HEK293 (cell line): ENCODE results near the gene CYS1.

Source experiments
- CTCF ChIA-PET: fragments of 350-600 bp; formaldehyde crosslinking; extraction: SDS; loops from one replicate; lab custom pipeline; 2021; ENCODE audit warnings: antibody characterized with exemption; lab: Yijun Ruan, JAX
- POLR2A ChIA-PET: fragments of 300-600 bp; formaldehyde crosslinking; extraction: SDS; loops from one replicate; lab custom pipeline; 2020; ENCODE audit warnings: antibody characterized with exemption, inconsistent platforms; lab: Yijun Ruan, JAX
- H3K27ac ChIP-seq: fragments of 200-500 bp; sonication (Bioruptor generic); 2 replicates; pipeline ENCODE4 v1.5.1; 2014; ENCODE audit warnings: low read depth, low read length, control low read depth, inconsistent platforms; ENCODE audit errors: extremely low read depth
- H3K36me3 ChIP-seq, 2 experiments: fragments of 200-500 bp in 1 of 2; sonication (Bioruptor generic) in 1 of 2; 1 replicate in 1 of 2; 2 replicates in 1 of 2; pipeline ENCODE4 v1.5.1; 2014 to 2017; ENCODE audit warnings: inconsistent platforms in 2 of 2, low read length in 2 of 2; ENCODE audit not compliant: control insufficient read depth in 2 of 2, insufficient read depth in 1 of 2
- H3K4me1 ChIP-seq: fragments of 200-500 bp; sonication (Bioruptor generic); 2 replicates; pipeline ENCODE4 v1.5.1; 2014; ENCODE audit warnings: mild to moderate bottlenecking, low read length, inconsistent platforms; ENCODE audit not compliant: control insufficient read depth, insufficient read depth
- H3K4me3 ChIP-seq: 2 replicates; pipeline ENCODE4 v1.5.1; 2011; ENCODE audit warnings: low read depth, mild to moderate bottlenecking, control low read depth, low read length, moderate library complexity
- H3K9me3 ChIP-seq: fragments of 200-500 bp; sonication (Bioruptor generic); 2 replicates; pipeline ENCODE4 v1.5.1; 2014; ENCODE audit warnings: low read depth, low read length, inconsistent platforms; ENCODE audit not compliant: control insufficient read depth, insufficient read depth
- GLI4 ChIP-seq: fragments of 450-650 bp; formaldehyde crosslinking; IDR thresholded peaks from 2 replicates; pipeline ENCODE4 v1.5.1; 2016; ENCODE audit warnings: missing biosample characterization, missing genetic modification characterization
- GLIS1 ChIP-seq: fragments of 450-650 bp; formaldehyde crosslinking; IDR thresholded peaks from 2 replicates; pipeline ENCODE4 v1.5.1; 2016; ENCODE audit warnings: missing biosample characterization, missing genetic modification characterization
- GLIS2 ChIP-seq: fragments of 450-650 bp; formaldehyde crosslinking; IDR thresholded peaks from 2 replicates; pipeline ENCODE4 v1.5.1; 2016; ENCODE audit warnings: missing biosample characterization, missing genetic modification characterization
- HOXC10 ChIP-seq: sonication (generic); formaldehyde crosslinking; IDR thresholded peaks from 2 replicates; pipeline ENCODE4 v1.8.1; 2023; ENCODE audit warnings: mild to moderate bottlenecking, missing genetic modification reagents
- IKZF3 ChIP-seq: fragments of 450-650 bp; IDR thresholded peaks from 2 replicates; pipeline ENCODE4 v1.5.0; 2018; ENCODE audit warnings: missing biosample characterization, mild to moderate bottlenecking, missing genetic modification characterization, moderate library complexity
- MEIS1 ChIP-seq: sonication (generic); formaldehyde crosslinking; IDR thresholded peaks from 2 replicates; pipeline ENCODE4 v1.8.1; 2022; ENCODE audit warnings: missing genetic modification reagents, mild to moderate bottlenecking, borderline replicate concordance
- SCRT1 ChIP-seq: fragments of 450-650 bp; formaldehyde crosslinking; IDR thresholded peaks from 2 replicates; pipeline ENCODE4 v1.5.1; 2016; ENCODE audit warnings: missing biosample characterization, missing genetic modification characterization, borderline replicate concordance
- ZBTB17 ChIP-seq: fragments of 450-650 bp; formaldehyde crosslinking; IDR thresholded peaks from 2 replicates; pipeline ENCODE4 v1.5.1; 2016; ENCODE audit warnings: missing biosample characterization, missing genetic modification characterization
- ZBTB20 ChIP-seq: fragments of 450-650 bp; formaldehyde crosslinking; IDR thresholded peaks from 2 replicates; pipeline ENCODE4 v1.5.1; 2016; ENCODE audit warnings: missing biosample characterization, missing genetic modification characterization
- ZBTB8A ChIP-seq: fragments of 450-650 bp; formaldehyde crosslinking; IDR thresholded peaks from 2 replicates; pipeline ENCODE4 v1.5.1; 2016; ENCODE audit warnings: missing biosample characterization, missing genetic modification characterization
- ZFHX2 ChIP-seq: fragments of 450-650 bp; formaldehyde crosslinking; conservative IDR thresholded peaks from 2 replicates; pipeline ENCODE4 v1.5.1; 2016; ENCODE audit warnings: missing biosample characterization, missing genetic modification characterization
- ZFP3 ChIP-seq: fragments of 450-650 bp; formaldehyde crosslinking; IDR thresholded peaks from 2 replicates; pipeline ENCODE4 v1.5.1; 2016; ENCODE audit warnings: low read depth, missing biosample characterization, missing genetic modification characterization
- ZIC2 ChIP-seq: fragments of 450-650 bp; formaldehyde crosslinking; IDR thresholded peaks from 2 replicates; pipeline ENCODE4 v1.5.1; 2016; ENCODE audit warnings: missing biosample characterization, missing genetic modification characterization
- ZNF133 ChIP-seq: fragments of 450-650 bp; formaldehyde crosslinking; IDR thresholded peaks from 2 replicates; pipeline ENCODE4 v1.5.1; 2016; ENCODE audit warnings: missing biosample characterization, missing genetic modification characterization
- ZNF2 ChIP-seq: fragments of 450-650 bp; formaldehyde crosslinking; IDR thresholded peaks from 2 replicates; pipeline ENCODE4 v1.5.1; 2016; ENCODE audit warnings: missing biosample characterization, missing genetic modification characterization
- ZNF223 ChIP-seq: fragments of 450-650 bp; formaldehyde crosslinking; IDR thresholded peaks from 2 replicates; pipeline ENCODE4 v1.5.1; 2016; ENCODE audit warnings: missing biosample characterization, missing genetic modification characterization
- ZNF394 ChIP-seq: fragments of 450-650 bp; formaldehyde crosslinking; IDR thresholded peaks from 2 replicates; pipeline ENCODE4 v1.5.1; 2016; ENCODE audit warnings: missing biosample characterization, missing genetic modification characterization, mild to moderate bottlenecking, moderate library complexity, borderline replicate concordance
- ZNF585B ChIP-seq: fragments of 450-650 bp; formaldehyde crosslinking; IDR thresholded peaks from 2 replicates; pipeline ENCODE4 v1.5.1; 2016; ENCODE audit warnings: missing biosample characterization, missing genetic modification characterization
- ZNF600 ChIP-seq: fragments of 450-650 bp; formaldehyde crosslinking; IDR thresholded peaks from 2 replicates; pipeline ENCODE4 v1.5.1; 2016; ENCODE audit warnings: missing biosample characterization, missing genetic modification characterization
- ZNF677 ChIP-seq: fragments of 450-650 bp; IDR thresholded peaks from 2 replicates; pipeline ENCODE4 v1.5.0; 2018; ENCODE audit warnings: missing biosample characterization, mild to moderate bottlenecking, missing genetic modification characterization, moderate library complexity
- ZNF768 ChIP-seq: fragments of 450-650 bp; formaldehyde crosslinking; IDR thresholded peaks from 2 replicates; pipeline ENCODE4 v1.5.1; 2018; ENCODE audit warnings: missing biosample characterization, mild to moderate bottlenecking, missing genetic modification characterization
- ZSCAN30 ChIP-seq: fragments of 450-650 bp; IDR thresholded peaks from 2 replicates; pipeline ENCODE4 v1.5.1; 2018; ENCODE audit warnings: missing biosample characterization, mild to moderate bottlenecking, missing genetic modification characterization, moderate library complexity
- TF ChIP-seq, protein P1 (sequence below): sonication (generic); formaldehyde crosslinking; IDR thresholded peaks from 2 replicates; pipeline ENCODE4 v1.8.1; 2022; ENCODE audit warnings: mild to moderate bottlenecking, moderate library complexity, missing genetic modification reagents
- TF ChIP-seq, protein P2 (sequence below): fragments of 450-650 bp; formaldehyde crosslinking; IDR thresholded peaks from 2 replicates; pipeline ENCODE4 v1.5.1; 2016; ENCODE audit warnings: missing biosample characterization, missing genetic modification characterization
- TF ChIP-seq, protein P3 (sequence below): fragments of 450-650 bp; formaldehyde crosslinking; IDR thresholded peaks from 2 replicates; pipeline ENCODE4 v1.5.1; 2016; ENCODE audit warnings: missing biosample characterization, missing genetic modification characterization
- TF ChIP-seq, protein P4 (sequence below): fragments of 450-650 bp; formaldehyde crosslinking; IDR thresholded peaks from 2 replicates; pipeline ENCODE4 v1.5.1; 2017; ENCODE audit warnings: missing biosample characterization, mild to moderate bottlenecking, missing genetic modification characterization, moderate library complexity

The CYS1 gene

DNA sequence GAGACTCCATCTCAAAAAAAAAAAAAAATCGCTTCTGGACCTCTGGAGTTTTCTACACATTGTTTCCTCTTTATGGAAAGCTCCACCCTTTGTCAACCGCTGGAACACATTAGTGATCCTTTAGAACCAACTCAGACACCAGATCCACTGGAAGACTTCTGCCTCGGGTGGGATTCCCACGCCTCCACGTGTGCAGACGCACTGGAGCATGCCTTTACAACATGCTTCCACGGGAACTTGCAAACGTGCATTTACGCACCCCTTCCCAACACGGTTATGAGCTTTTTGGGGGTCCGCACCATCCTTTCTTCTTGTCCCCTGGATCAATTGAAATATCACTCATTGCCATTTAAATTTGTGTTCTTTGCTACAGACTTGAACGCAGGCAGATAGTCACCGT, 5.1 kb downstream of the CYS1 start (continued):
- TF ChIP-seq ZNF585B (tag by site-specific recombination) = no peak
- TF ChIP-seq HOXC10 (CRISPR knock-in tag) = no peak
- TF ChIP-seq GLI4 (tag by site-specific recombination) = no peak
- no peak for TF ChIP-seq ZNF768
- no peak for TF ChIP-seq ZNF133 (tag by site-specific recombination)

DNA sequence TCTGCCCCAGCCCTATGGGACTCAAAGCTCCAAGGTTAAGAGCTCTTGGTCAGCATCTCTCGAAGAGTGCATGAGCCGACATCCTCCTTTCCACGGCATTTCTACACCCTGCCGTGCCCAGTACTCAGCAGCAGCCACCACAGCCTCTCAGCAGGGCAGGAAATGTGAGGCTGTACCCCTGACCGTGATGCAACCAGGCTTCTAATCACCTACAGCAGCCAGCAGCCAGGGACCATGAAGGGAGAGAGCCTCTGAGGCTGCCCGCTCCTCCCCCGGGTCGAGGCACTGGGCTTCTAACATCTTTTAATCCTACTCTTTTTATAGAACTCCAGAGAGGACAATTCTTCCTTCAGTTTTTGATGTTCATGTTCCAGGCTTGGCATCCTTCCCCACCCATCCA, 6.5 kb downstream of the CYS1 start:
- CTCF ChIA-PET = interaction anchor here (1.0 to 6.8 kb wide), 19 partner anchors 9 to 586 kb away, joined by 3 to 124 read pairs (median 13); partner anchors contain the start of gene ADAM17

DNA sequence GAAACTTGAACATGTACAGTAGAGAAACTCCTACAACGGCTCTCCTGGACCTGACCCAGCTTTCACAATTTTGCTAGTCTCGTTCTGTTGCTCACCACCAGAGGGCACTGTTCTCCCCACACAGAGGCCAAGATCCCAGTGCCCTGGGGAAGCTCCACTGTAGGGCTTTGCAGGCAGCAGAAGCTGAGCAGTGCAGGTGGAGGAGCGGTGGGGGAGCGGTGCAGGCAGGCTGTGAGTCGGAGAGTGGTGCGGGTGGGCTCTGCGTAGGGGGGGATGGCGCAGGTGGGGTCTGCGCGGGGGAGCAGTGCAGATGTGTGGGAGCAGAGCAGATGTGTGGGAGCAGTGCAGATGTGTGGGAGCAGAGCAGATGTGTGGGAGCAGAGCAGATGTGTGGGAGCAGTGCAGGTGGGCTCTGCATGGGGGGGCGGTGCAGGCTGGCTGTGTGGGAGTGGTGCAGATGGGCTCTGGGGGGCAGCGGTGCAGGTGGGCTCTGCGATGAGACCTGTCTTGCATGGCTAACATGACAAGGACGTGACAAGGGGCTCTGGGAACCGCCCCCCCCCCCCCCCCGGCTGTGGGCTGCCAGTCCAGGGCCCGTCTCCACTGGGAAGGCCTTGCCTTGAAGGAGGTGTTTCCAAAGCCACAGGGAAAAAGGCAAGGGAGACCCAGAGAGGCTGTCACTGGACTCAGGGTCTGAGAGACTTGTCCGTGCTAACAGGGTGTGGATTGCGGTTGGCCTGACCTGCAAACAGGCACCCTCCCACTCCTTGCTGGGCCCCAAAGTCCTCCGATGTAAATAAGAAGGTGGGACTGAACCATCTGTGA, 7.3 kb downstream of the CYS1 start:
- Histone ChIP-seq H3K36me3 (no peaks in the 10 kb centered on the region; a peak in 1 of 3 replicates), H3K4me3 (no peak overlapping the region), H3K9me3 (no peaks in the 10 kb centered on the region), H3K27ac (no peak overlapping the region), H3K4me1 (0 out of 2 replicates have a peak, but pooled peaks cover 2% of the 10 kb centered on the region)
- POLR2A ChIA-PET = interaction anchor here (0.5 to 2.5 kb wide), 10 partner anchors 8 to 502 kb away, joined by 3 to 11 read pairs (median 4); partner anchors contain the start of gene RRM2
- CTCF ChIA-PET = interaction anchor here (0.6 to 6.8 kb wide), 62 partner anchors 8 to 1154 kb away, joined by 3 to 124 read pairs (median 4); partner anchors contain the start of genes ADAM17 and KLF11
- TF ChIP-seq ZNF223 (tag by site-specific recombination) (peak; percentile 89), ZFP3 (tag by site-specific recombination) (peak; percentile 71), GLI4 (tag by site-specific recombination) (no peak), MEIS1 (CRISPR knock-in tag) (no peak), ZNF600 (tag by site-specific recombination) (peak; percentile 83), GLIS1 (peak; percentile 88), ZSCAN30 (tag by site-specific recombination) (0 out of 2 replicates have a peak, but pooled peaks have one; percentile 32), ZBTB17 (peak; percentile 88), ZFHX2 (peak; percentile 100), GLIS2 (tag by site-specific recombination) (peak; percentile 74), ZBTB8A (0 out of 2 replicates have a peak, but pooled peaks have one; percentile 16), ZNF2 (tag by site-specific recombination) (peak; percentile 32; the same call in 1 of the 2 replicates), ZNF677 (tag by site-specific recombination) (no peak), ZNF394 (tag by site-specific recombination) (peak; percentile 39; the same call in 1 of the 2 replicates), SCRT1 (tag by site-specific recombination) (no peak)
- TF ChIP-seq, protein P1, sequence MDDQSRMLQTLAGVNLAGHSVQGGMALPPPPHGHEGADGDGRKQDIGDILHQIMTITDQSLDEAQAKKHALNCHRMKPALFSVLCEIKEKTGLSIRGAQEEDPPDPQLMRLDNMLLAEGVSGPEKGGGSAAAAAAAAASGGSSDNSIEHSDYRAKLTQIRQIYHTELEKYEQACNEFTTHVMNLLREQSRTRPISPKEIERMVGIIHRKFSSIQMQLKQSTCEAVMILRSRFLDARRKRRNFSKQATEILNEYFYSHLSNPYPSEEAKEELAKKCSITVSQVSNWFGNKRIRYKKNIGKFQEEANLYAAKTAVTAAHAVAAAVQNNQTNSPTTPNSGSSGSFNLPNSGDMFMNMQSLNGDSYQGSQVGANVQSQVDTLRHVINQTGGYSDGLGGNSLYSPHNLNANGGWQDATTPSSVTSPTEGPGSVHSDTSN (CRISPR knock-in tag) = 0 out of 2 replicates have a peak, but pooled peaks have one; percentile 49
- TF ChIP-seq, protein P2, sequence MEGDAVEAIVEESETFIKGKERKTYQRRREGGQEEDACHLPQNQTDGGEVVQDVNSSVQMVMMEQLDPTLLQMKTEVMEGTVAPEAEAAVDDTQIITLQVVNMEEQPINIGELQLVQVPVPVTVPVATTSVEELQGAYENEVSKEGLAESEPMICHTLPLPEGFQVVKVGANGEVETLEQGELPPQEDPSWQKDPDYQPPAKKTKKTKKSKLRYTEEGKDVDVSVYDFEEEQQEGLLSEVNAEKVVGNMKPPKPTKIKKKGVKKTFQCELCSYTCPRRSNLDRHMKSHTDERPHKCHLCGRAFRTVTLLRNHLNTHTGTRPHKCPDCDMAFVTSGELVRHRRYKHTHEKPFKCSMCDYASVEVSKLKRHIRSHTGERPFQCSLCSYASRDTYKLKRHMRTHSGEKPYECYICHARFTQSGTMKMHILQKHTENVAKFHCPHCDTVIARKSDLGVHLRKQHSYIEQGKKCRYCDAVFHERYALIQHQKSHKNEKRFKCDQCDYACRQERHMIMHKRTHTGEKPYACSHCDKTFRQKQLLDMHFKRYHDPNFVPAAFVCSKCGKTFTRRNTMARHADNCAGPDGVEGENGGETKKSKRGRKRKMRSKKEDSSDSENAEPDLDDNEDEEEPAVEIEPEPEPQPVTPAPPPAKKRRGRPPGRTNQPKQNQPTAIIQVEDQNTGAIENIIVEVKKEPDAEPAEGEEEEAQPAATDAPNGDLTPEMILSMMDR (tag by site-specific recombination) = peak; percentile 77
- TF ChIP-seq, protein P3, sequence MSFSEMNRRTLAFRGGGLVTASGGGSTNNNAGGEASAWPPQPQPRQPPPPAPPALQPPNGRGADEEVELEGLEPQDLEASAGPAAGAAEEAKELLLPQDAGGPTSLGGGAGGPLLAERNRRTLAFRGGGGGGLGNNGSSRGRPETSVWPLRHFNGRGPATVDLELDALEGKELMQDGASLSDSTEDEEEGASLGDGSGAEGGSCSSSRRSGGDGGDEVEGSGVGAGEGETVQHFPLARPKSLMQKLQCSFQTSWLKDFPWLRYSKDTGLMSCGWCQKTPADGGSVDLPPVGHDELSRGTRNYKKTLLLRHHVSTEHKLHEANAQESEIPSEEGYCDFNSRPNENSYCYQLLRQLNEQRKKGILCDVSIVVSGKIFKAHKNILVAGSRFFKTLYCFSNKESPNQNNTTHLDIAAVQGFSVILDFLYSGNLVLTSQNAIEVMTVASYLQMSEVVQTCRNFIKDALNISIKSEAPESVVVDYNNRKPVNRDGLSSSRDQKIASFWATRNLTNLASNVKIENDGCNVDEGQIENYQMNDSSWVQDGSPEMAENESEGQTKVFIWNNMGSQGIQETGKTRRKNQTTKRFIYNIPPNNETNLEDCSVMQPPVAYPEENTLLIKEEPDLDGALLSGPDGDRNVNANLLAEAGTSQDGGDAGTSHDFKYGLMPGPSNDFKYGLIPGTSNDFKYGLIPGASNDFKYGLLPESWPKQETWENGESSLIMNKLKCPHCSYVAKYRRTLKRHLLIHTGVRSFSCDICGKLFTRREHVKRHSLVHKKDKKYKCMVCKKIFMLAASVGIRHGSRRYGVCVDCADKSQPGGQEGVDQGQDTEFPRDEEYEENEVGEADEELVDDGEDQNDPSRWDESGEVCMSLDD (tag by site-specific recombination) = peak; percentile 47; the same call in 1 of the 2 replicates

More for the DNA sequence above, 6.5 kb downstream of the CYS1 start:
- no peak overlapping the region for H3K4me3 ChIP-seq
- POLR2A ChIA-PET = interaction anchor here (0.6 to 1.8 kb wide), 3 partner anchors 9 to 61 kb away, joined by 3 to 10 read pairs (median 5); no protein-coding TSS in a partner anchor
- TF ChIP-seq ZIC2 (tag by site-specific recombination) (peak; percentile 89), ZBTB20 (peak; percentile 31; the same call in 1 of the 2 replicates), IKZF3 (tag by site-specific recombination) (no peak)
- TF ChIP-seq, protein P4, sequence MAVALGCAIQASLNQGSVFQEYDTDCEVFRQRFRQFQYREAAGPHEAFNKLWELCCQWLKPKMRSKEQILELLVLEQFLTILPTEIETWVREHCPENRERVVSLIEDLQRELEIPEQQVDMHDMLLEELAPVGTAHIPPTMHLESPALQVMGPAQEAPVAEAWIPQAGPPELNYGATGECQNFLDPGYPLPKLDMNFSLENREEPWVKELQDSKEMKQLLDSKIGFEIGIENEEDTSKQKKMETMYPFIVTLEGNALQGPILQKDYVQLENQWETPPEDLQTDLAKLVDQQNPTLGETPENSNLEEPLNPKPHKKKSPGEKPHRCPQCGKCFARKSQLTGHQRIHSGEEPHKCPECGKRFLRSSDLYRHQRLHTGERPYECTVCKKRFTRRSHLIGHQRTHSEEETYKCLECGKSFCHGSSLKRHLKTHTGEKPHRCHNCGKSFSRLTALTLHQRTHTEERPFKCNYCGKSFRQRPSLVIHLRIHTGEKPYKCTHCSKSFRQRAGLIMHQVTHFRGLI (tag by site-specific recombination) = no peak
- no peak overlapping the region for H3K27ac ChIP-seq
- H3K9me3 ChIP-seq = no peaks in the 10 kb centered on the region
- 0 out of 2 replicates have a peak, but pooled peaks cover 2% of the 10 kb centered on the region for H3K4me1 ChIP-seq
- no peaks in the 10 kb centered on the region; a peak in 1 of 3 replicates for H3K36me3 ChIP-seq
